ENCODE measurements around the gene BRD2. TPM values are rescaled to one million over a fixed set of nuclear protein-coding genes. Genes with fewer than 3 reads are reported as not detected.

The BRD2 gene
- total and polyA plus RNA-seq, 5 donors from 2014 or later, result 43.9 to 425 (median 55.8) TPM

- H3K36me3 Mint-ChIP-seq, result peaks cover 75% of the 10 kb centered on the region
These were observed 7.5 kb downstream of the BRD2 start for GRCh38 chr6:32975886-32976285.

GRCh38 chr6:32976334-32977069 is 8.1 kb downstream of the BRD2 start:
- Histone ChIP-seq H3K9me3 (ENCODE audit: control insufficient read depth in 2 of 2, low read length in 2 of 2) (no peaks in the 10 kb centered on the region), H3K27me3 (ENCODE audit: control insufficient read depth, insufficient read depth, low read length) (no peaks in the 10 kb centered on the region), H3K36me3 (ENCODE audit: control insufficient read depth, insufficient read depth, low read length) (peaks cover 74% of the 10 kb centered on the region), H3K27ac (ENCODE audit: insufficient read depth, low read length, poor library complexity, severe bottlenecking) (peak overlapping the region; percentile 98), H3K4me1 (ENCODE audit: control insufficient read depth, insufficient read depth, low read length, poor library complexity, severe bottlenecking) (peaks cover 39% of the 10 kb centered on the region), H3K4me3 (ENCODE audit: low read depth, low read length) (peak overlapping the region; percentile 100)
- H3K4me3 Mint-ChIP-seq, result peak overlapping the region; percentile 65 to 99 (median 82)
- H3K4me1 Mint-ChIP-seq, result peaks cover 5 to 63% (median 43%) of the 10 kb centered on the region in 4 donors
- no peak for ATAC-seq (ENCODE audit: low read depth in 2 of 2)
- peaks cover 75% of the 10 kb centered on the region for H3K36me3 Mint-ChIP-seq
- no peak for DNase-seq
- H3K9me3 Mint-ChIP-seq, result no peaks in the 10 kb centered on the region
- peak overlapping the region in 2 of 3 donors; percentile 44 to 79 for H3K27ac Mint-ChIP-seq
- peaks cover 9% of the 10 kb centered on the region for H3K27me3 Mint-ChIP-seq

More at GRCh38 chr6:32975886-32976285, 7.5 kb downstream of the BRD2 start:
- H3K27ac ChIP-seq (ENCODE audit: insufficient read depth, low read length, poor library complexity, severe bottlenecking), result peak overlapping the region; percentile 98
- peak overlapping the region; percentile 100 for H3K4me3 ChIP-seq (ENCODE audit: low read depth, low read length)
- no peaks in the 10 kb centered on the region for H3K27me3 ChIP-seq (ENCODE audit: control insufficient read depth, insufficient read depth, low read length)
- no peaks in the 10 kb centered on the region for H3K9me3 ChIP-seq (ENCODE audit: control insufficient read depth in 2 of 2, low read length in 2 of 2)
- H3K9me3 Mint-ChIP-seq, result no peaks in the 10 kb centered on the region
- peak overlapping the region; percentile 44 to 92 (median 90) for H3K27ac Mint-ChIP-seq
- no peak for ATAC-seq (ENCODE audit: low read depth in 2 of 2)
- peaks cover 13% of the 10 kb centered on the region for H3K27me3 Mint-ChIP-seq
- peaks cover 5 to 63% (median 42%) of the 10 kb centered on the region in 4 donors for H3K4me1 Mint-ChIP-seq
- DNase-seq, result no peak
- peak overlapping the region; percentile 77 to 99 (median 98) for H3K4me3 Mint-ChIP-seq
- H3K36me3 ChIP-seq (ENCODE audit: control insufficient read depth, insufficient read depth, low read length), result peaks cover 68% of the 10 kb centered on the region
- H3K4me1 ChIP-seq (ENCODE audit: control insufficient read depth, insufficient read depth, low read length, poor library complexity, severe bottlenecking), result peaks cover 45% of the 10 kb centered on the region

GRCh38 chr6:32977272-32977952 is 9.0 kb downstream of the BRD2 start:
- DNase-seq (no peak), ATAC-seq (ENCODE audit: low read depth in 2 of 2) (no peak)
- Mint-ChIP-seq H3K27ac (peak overlapping the region; percentile 9 to 56 (median 48)), H3K4me1 (peaks cover 11 to 66% (median 48%) of the 10 kb centered on the region in 4 donors), H3K9me3 (no peaks in the 10 kb centered on the region), H3K27me3 (no peaks in the 10 kb centered on the region), H3K4me3 (peak overlapping the region; percentile 29 to 98 (median 58)), H3K36me3 (peaks cover 75% of the 10 kb centered on the region)
- Histone ChIP-seq H3K36me3 (ENCODE audit: control insufficient read depth, insufficient read depth, low read length) (peaks cover 78% of the 10 kb centered on the region), H3K27me3 (ENCODE audit: control insufficient read depth, insufficient read depth, low read length) (no peaks in the 10 kb centered on the region), H3K9me3 (ENCODE audit: control insufficient read depth in 2 of 2, low read length in 2 of 2) (no peaks in the 10 kb centered on the region), H3K4me3 (ENCODE audit: low read depth, low read length) (peak overlapping the region; percentile 28), H3K4me1 (ENCODE audit: control insufficient read depth, insufficient read depth, low read length, poor library complexity, severe bottlenecking) (peaks cover 39% of the 10 kb centered on the region), H3K27ac (ENCODE audit: insufficient read depth, low read length, poor library complexity, severe bottlenecking) (peak overlapping the region; percentile 17)

- Mint-ChIP-seq H3K36me3 (peaks cover 73% of the 10 kb centered on the region), H3K4me3 (peak overlapping the region; percentile 11 to 98 (median 58)), H3K27ac (peak overlapping the region in 2 of 3 donors; percentile 48 to 56), H3K9me3 (no peaks in the 10 kb centered on the region), H3K27me3 (no peaks in the 10 kb centered on the region), H3K4me1 (peaks cover 11 to 66% (median 51%) of the 10 kb centered on the region in 4 donors)
- peaks cover 78% of the 10 kb centered on the region for H3K36me3 ChIP-seq (ENCODE audit: control insufficient read depth, insufficient read depth, low read length)
- H3K4me1 ChIP-seq (ENCODE audit: control insufficient read depth, insufficient read depth, low read length, poor library complexity, severe bottlenecking), result peaks cover 39% of the 10 kb centered on the region
- peak overlapping the region; percentile 17 for H3K27ac ChIP-seq (ENCODE audit: insufficient read depth, low read length, poor library complexity, severe bottlenecking)
- no peaks in the 10 kb centered on the region for H3K27me3 ChIP-seq (ENCODE audit: control insufficient read depth, insufficient read depth, low read length)
- no peaks in the 10 kb centered on the region for H3K9me3 ChIP-seq (ENCODE audit: control insufficient read depth in 2 of 2, low read length in 2 of 2)
- DNase-seq (no peak), ATAC-seq (ENCODE audit: low read depth in 2 of 2) (no peak)
- H3K4me3 ChIP-seq (ENCODE audit: low read depth, low read length), result no peak overlapping the region
These were observed 9.5 kb downstream of the BRD2 start for GRCh38 chr6:32977953-32978324.

- Mint-ChIP-seq H3K36me3 (peaks cover 54% of the 10 kb centered on the region), H3K9me3 (no peaks in the 10 kb centered on the region), H3K4me3 (no peak overlapping the region), H3K4me1 (peaks cover 11 to 71% (median 58%) of the 10 kb centered on the region in 4 donors), H3K27ac (peak overlapping the region in 1 of 3 donors; percentile 66), H3K27me3 (no peaks in the 10 kb centered on the region)
- Histone ChIP-seq H3K9me3 (ENCODE audit: control insufficient read depth in 2 of 2, low read length in 2 of 2) (no peaks in the 10 kb centered on the region), H3K27me3 (ENCODE audit: control insufficient read depth, insufficient read depth, low read length) (no peaks in the 10 kb centered on the region), H3K4me3 (ENCODE audit: low read depth, low read length) (no peak overlapping the region), H3K36me3 (ENCODE audit: control insufficient read depth, insufficient read depth, low read length) (peaks cover 70% of the 10 kb centered on the region), H3K27ac (ENCODE audit: insufficient read depth, low read length, poor library complexity, severe bottlenecking) (no peak overlapping the region), H3K4me1 (ENCODE audit: control insufficient read depth, insufficient read depth, low read length, poor library complexity, severe bottlenecking) (peaks cover 32% of the 10 kb centered on the region)
- DNase-seq (no peak), ATAC-seq (ENCODE audit: low read depth in 2 of 2) (no peak)
These were observed 11.5 kb downstream of the BRD2 start for GRCh38 chr6:32979720-32980487.

- H3K4me3 ChIP-seq (ENCODE audit: low read depth, low read length), result no peak overlapping the region
- Mint-ChIP-seq H3K4me1 (peaks cover 6 to 65% (median 52%) of the 10 kb centered on the region in 4 donors), H3K4me3 (no peak overlapping the region), H3K27me3 (no peaks in the 10 kb centered on the region), H3K36me3 (peaks cover 48% of the 10 kb centered on the region), H3K9me3 (no peaks in the 10 kb centered on the region), H3K27ac (no peak overlapping the region)
- DNase-seq (no peak), ATAC-seq (ENCODE audit: low read depth in 2 of 2) (no peak)
- H3K9me3 ChIP-seq (ENCODE audit: control insufficient read depth in 2 of 2, low read length in 2 of 2), result no peaks in the 10 kb centered on the region
- H3K36me3 ChIP-seq (ENCODE audit: control insufficient read depth, insufficient read depth, low read length), result peaks cover 63% of the 10 kb centered on the region
- H3K27ac ChIP-seq (ENCODE audit: insufficient read depth, low read length, poor library complexity, severe bottlenecking), result no peak overlapping the region
- peaks cover 25% of the 10 kb centered on the region for H3K4me1 ChIP-seq (ENCODE audit: control insufficient read depth, insufficient read depth, low read length, poor library complexity, severe bottlenecking)
- H3K27me3 ChIP-seq (ENCODE audit: control insufficient read depth, insufficient read depth, low read length), result no peaks in the 10 kb centered on the region
These were observed 12.2 kb downstream of the BRD2 start for GRCh38 chr6:32980488-32981038.

- H3K27ac Mint-ChIP-seq, result peak overlapping the region in 1 of 3 donors; percentile 91
These were observed 13.8 kb downstream of the BRD2 start for GRCh38 chr6:32982084-32982701.

More at GRCh38 chr6:32982084-32982701, 13.8 kb downstream of the BRD2 start:
- H3K9me3 ChIP-seq (ENCODE audit: control insufficient read depth in 2 of 2, low read length in 2 of 2), result no peaks in the 10 kb centered on the region
- H3K4me3 ChIP-seq (ENCODE audit: low read depth, low read length), result no peak overlapping the region
- DNase-seq (peak in 1 of 3 donors; percentile 20), ATAC-seq (ENCODE audit: low read depth in 2 of 2) (no peak)
- peaks cover 47% of the 10 kb centered on the region for H3K36me3 ChIP-seq (ENCODE audit: control insufficient read depth, insufficient read depth, low read length)
- H3K4me3 Mint-ChIP-seq, result peak overlapping the region in 1 of 4 donors; percentile 37
- peaks cover 10% of the 10 kb centered on the region for H3K4me1 ChIP-seq (ENCODE audit: control insufficient read depth, insufficient read depth, low read length, poor library complexity, severe bottlenecking)
- no peaks in the 10 kb centered on the region for H3K9me3 Mint-ChIP-seq
- peaks cover 6 to 50% (median 38%) of the 10 kb centered on the region in 4 donors for H3K4me1 Mint-ChIP-seq
- H3K27ac ChIP-seq (ENCODE audit: insufficient read depth, low read length, poor library complexity, severe bottlenecking), result no peak overlapping the region
- H3K27me3 ChIP-seq (ENCODE audit: control insufficient read depth, insufficient read depth, low read length), result no peaks in the 10 kb centered on the region
- H3K36me3 Mint-ChIP-seq, result peaks cover 33% of the 10 kb centered on the region
- peaks cover 1% of the 10 kb centered on the region for H3K27me3 Mint-ChIP-seq

Measured in CD4-positive, CD25-positive, alpha-beta regulatory T cell (primary cell).